PFSK-1 (cell line): ENCODE measurements around the gene FAM229A.

Experiments used
- POLR2AphosphoS5 ChIP-seq: IDR thresholded peaks from 2 replicates; pipeline ENCODE4 v1.6.1; 2012; ENCODE audit warnings: low read depth, mild to moderate bottlenecking, control low read depth, low read length, moderate library complexity
- TAF1 ChIP-seq: IDR thresholded peaks from 2 replicates; pipeline ENCODE4 v1.6.1; 2012; ENCODE audit warnings: low read length, control low read depth, borderline replicate concordance; ENCODE audit not compliant: insufficient read depth

GRCh38 chr1:32318127-32318869 is 44.0 kb downstream of the FAM229A start:
- TF ChIP-seq TAF1 (no peak), POLR2AphosphoS5 (no peak)
